Measurements from ENCODE around the gene PPP1R2.
A peak's percentile ranks its signal among the peaks of the same experiment; 100 is the strongest.

The PPP1R2 gene

GRCh38 chr3:195548987-195549386 lies 5.9 kb upstream of the PPP1R2 start:
- DNase-seq = peak in 2 of 3 donors; percentile 55 to 65

GRCh38 chr3:195548501-195548900 lies 5.4 kb upstream of the PPP1R2 start:
- Histone ChIP-seq H3K9me3 (ENCODE audit: control extremely low read depth in 1 of 5, control insufficient read depth in 4 of 5, insufficient read depth in 2 of 5, low read depth in 1 of 5, low read length in 4 of 5) (no peaks in the 10 kb centered on the region), H3K4me1 (ENCODE audit: control extremely low read depth in 1 of 4, control insufficient read depth in 4 of 4, insufficient read depth in 4 of 4, low read length in 3 of 4) (peaks cover 23 to 56% (median 49%) of the 10 kb centered on the region in 4 experiments), H3K4me3 (ENCODE audit: control insufficient read depth in 1 of 7, extremely low read depth in 1 of 7, insufficient read depth in 4 of 7, low read depth in 2 of 7, low read length in 6 of 7) (no peak overlapping the region), H3K36me3 (ENCODE audit: control insufficient read depth in 4 of 4, insufficient read depth in 4 of 4, low read length in 3 of 4) (no peaks in the 10 kb centered on the region), H3K27me3 (replicated peaks in 2 of 5; ENCODE audit: control insufficient read depth in 4 of 5, insufficient read depth in 5 of 5, low read length in 4 of 5) (peaks cover 0 to 13% (median 3%) of the 10 kb centered on the region in 5 experiments), H3K27ac (ENCODE audit: insufficient read depth in 1 of 2, low read depth in 1 of 2, low read length in 2 of 2, poor library complexity in 1 of 2, severe bottlenecking in 2 of 2) (no peak overlapping the region)
- DNase-seq = no peak
- ChIA-PET CTCF (no interaction called here), POLR2A (no interaction called here)

More at GRCh38 chr3:195548987-195549386, 5.9 kb upstream of the PPP1R2 start:
- Histone ChIP-seq H3K27ac (ENCODE audit: insufficient read depth in 1 of 2, low read depth in 1 of 2, low read length in 2 of 2, poor library complexity in 1 of 2, severe bottlenecking in 2 of 2) (no peak overlapping the region), H3K36me3 (ENCODE audit: control insufficient read depth in 4 of 4, insufficient read depth in 4 of 4, low read length in 3 of 4) (no peaks in the 10 kb centered on the region), H3K4me3 (ENCODE audit: control insufficient read depth in 1 of 7, extremely low read depth in 1 of 7, insufficient read depth in 4 of 7, low read depth in 2 of 7, low read length in 6 of 7) (no peak overlapping the region), H3K9me3 (ENCODE audit: control extremely low read depth in 1 of 5, control insufficient read depth in 4 of 5, insufficient read depth in 2 of 5, low read depth in 1 of 5, low read length in 4 of 5) (no peaks in the 10 kb centered on the region), H3K4me1 (ENCODE audit: control extremely low read depth in 1 of 4, control insufficient read depth in 4 of 4, insufficient read depth in 4 of 4, low read length in 3 of 4) (peaks cover 23 to 51% (median 45%) of the 10 kb centered on the region in 4 experiments), H3K27me3 (replicated peaks in 2 of 5; ENCODE audit: control insufficient read depth in 4 of 5, insufficient read depth in 5 of 5, low read length in 4 of 5) (peaks cover 0 to 8% (median under 1%) of the 10 kb centered on the region in 5 experiments)
- ChIA-PET POLR2A (interaction anchor here (0.6 kb wide), 1 partner anchor 65 kb away, joined by 3 read pairs; no protein-coding TSS in a partner anchor), CTCF (interaction anchor here (1.4 kb wide), 1 partner anchor 11 kb away, joined by 5 read pairs; no protein-coding TSS in a partner anchor)
- WGBS (ENCODE audit: insufficient coverage) = no CpG with 5 or more reads among the region's 2 CpGs

GRCh38 chr3:195548006-195548405 lies 4.9 kb upstream of the PPP1R2 start:
- Histone ChIP-seq H3K36me3 (ENCODE audit: control insufficient read depth in 4 of 4, insufficient read depth in 4 of 4, low read length in 3 of 4) (no peaks in the 10 kb centered on the region), H3K4me1 (ENCODE audit: control extremely low read depth in 1 of 4, control insufficient read depth in 4 of 4, insufficient read depth in 4 of 4, low read length in 3 of 4) (peaks cover 23 to 57% (median 50%) of the 10 kb centered on the region in 4 experiments), H3K4me3 (ENCODE audit: control insufficient read depth in 1 of 7, extremely low read depth in 1 of 7, insufficient read depth in 4 of 7, low read depth in 2 of 7, low read length in 6 of 7) (no peak overlapping the region), H3K9me3 (ENCODE audit: control extremely low read depth in 1 of 5, control insufficient read depth in 4 of 5, insufficient read depth in 2 of 5, low read depth in 1 of 5, low read length in 4 of 5) (no peaks in the 10 kb centered on the region), H3K27me3 (replicated peaks in 2 of 5; ENCODE audit: control insufficient read depth in 4 of 5, insufficient read depth in 5 of 5, low read length in 4 of 5) (peaks cover 0 to 13% (median 3%) of the 10 kb centered on the region in 5 experiments), H3K27ac (ENCODE audit: insufficient read depth in 1 of 2, low read depth in 1 of 2, low read length in 2 of 2, poor library complexity in 1 of 2, severe bottlenecking in 2 of 2) (no peak overlapping the region)
- no peak for DNase-seq
- 98% methylated on average over 7 of the region's 8 CpGs for WGBS (ENCODE audit: insufficient coverage)
- ChIA-PET POLR2A (no interaction called here), CTCF (no interaction called here)

GRCh38 chr3:195546130-195546560 lies 3.0 kb upstream of the PPP1R2 start:
- WGBS (ENCODE audit: insufficient coverage) = 71% methylated on average over 1 of the region's 4 CpGs
- ChIA-PET CTCF (interaction anchor here (0.8 to 1.2 kb wide), 2 partner anchors 9 to 20 kb away, joined by 3 read pairs; no protein-coding TSS in a partner anchor), POLR2A (interaction anchor here (0.7 kb wide), 1 partner anchor 10 kb away, joined by 3 read pairs; no protein-coding TSS in a partner anchor)
- Histone ChIP-seq H3K27ac (ENCODE audit: insufficient read depth in 1 of 2, low read depth in 1 of 2, low read length in 2 of 2, poor library complexity in 1 of 2, severe bottlenecking in 2 of 2) (no peak overlapping the region), H3K4me3 (ENCODE audit: control insufficient read depth in 1 of 7, extremely low read depth in 1 of 7, insufficient read depth in 4 of 7, low read depth in 2 of 7, low read length in 6 of 7) (peak overlapping the region in 2 of 7 experiments; percentile 1 to 26), H3K36me3 (ENCODE audit: control insufficient read depth in 4 of 4, insufficient read depth in 4 of 4, low read length in 3 of 4) (no peaks in the 10 kb centered on the region), H3K27me3 (replicated peaks in 2 of 5; ENCODE audit: control insufficient read depth in 4 of 5, insufficient read depth in 5 of 5, low read length in 4 of 5) (peaks cover 0 to 7% (median 3%) of the 10 kb centered on the region in 5 experiments), H3K9me3 (ENCODE audit: control extremely low read depth in 1 of 5, control insufficient read depth in 4 of 5, insufficient read depth in 2 of 5, low read depth in 1 of 5, low read length in 4 of 5) (no peaks in the 10 kb centered on the region), H3K4me1 (ENCODE audit: control extremely low read depth in 1 of 4, control insufficient read depth in 4 of 4, insufficient read depth in 4 of 4, low read length in 3 of 4) (peaks cover 29 to 70% (median 58%) of the 10 kb centered on the region in 4 experiments)
- no peak for DNase-seq

GRCh38 chr3:195544634-195545033 lies 1.5 kb upstream of the PPP1R2 start:
- Histone ChIP-seq H3K27me3 (replicated peaks in 2 of 5; ENCODE audit: control insufficient read depth in 4 of 5, insufficient read depth in 5 of 5, low read length in 4 of 5) (peaks cover 0 to 7% (median 3%) of the 10 kb centered on the region in 5 experiments), H3K36me3 (ENCODE audit: control insufficient read depth in 4 of 4, insufficient read depth in 4 of 4, low read length in 3 of 4) (peaks cover 0 to 2% (median 0%) of the 10 kb centered on the region in 4 experiments), H3K27ac (ENCODE audit: insufficient read depth in 1 of 2, low read depth in 1 of 2, low read length in 2 of 2, poor library complexity in 1 of 2, severe bottlenecking in 2 of 2) (no peak overlapping the region), H3K4me3 (ENCODE audit: control insufficient read depth in 1 of 7, extremely low read depth in 1 of 7, insufficient read depth in 4 of 7, low read depth in 2 of 7, low read length in 6 of 7) (no peak overlapping the region), H3K4me1 (ENCODE audit: control extremely low read depth in 1 of 4, control insufficient read depth in 4 of 4, insufficient read depth in 4 of 4, low read length in 3 of 4) (peaks cover 23 to 71% (median 58%) of the 10 kb centered on the region in 4 experiments), H3K9me3 (ENCODE audit: control extremely low read depth in 1 of 5, control insufficient read depth in 4 of 5, insufficient read depth in 2 of 5, low read depth in 1 of 5, low read length in 4 of 5) (no peaks in the 10 kb centered on the region)
- ChIA-PET CTCF (no interaction called here), POLR2A (no interaction called here)
- no peak for DNase-seq
- 82% methylated on average over 2 of the region's 3 CpGs for WGBS (ENCODE audit: insufficient coverage)

GRCh38 chr3:195544230-195544536 lies 1.1 kb upstream of the PPP1R2 start:
- H3K4me1 ChIP-seq (ENCODE audit: control extremely low read depth in 1 of 4, control insufficient read depth in 4 of 4, insufficient read depth in 4 of 4, low read length in 3 of 4) = peaks cover 23 to 71% (median 55%) of the 10 kb centered on the region in 4 experiments
- H3K4me3 ChIP-seq (ENCODE audit: control insufficient read depth in 1 of 7, extremely low read depth in 1 of 7, insufficient read depth in 4 of 7, low read depth in 2 of 7, low read length in 6 of 7) = peak overlapping the region in 1 of 7 experiments; percentile 91
- POLR2A ChIA-PET = no interaction called here
- CTCF ChIA-PET = no interaction called here
- H3K27ac ChIP-seq (ENCODE audit: insufficient read depth in 1 of 2, low read depth in 1 of 2, low read length in 2 of 2, poor library complexity in 1 of 2, severe bottlenecking in 2 of 2) = no peak overlapping the region
- no peaks in the 10 kb centered on the region for H3K9me3 ChIP-seq (ENCODE audit: control extremely low read depth in 1 of 5, control insufficient read depth in 4 of 5, insufficient read depth in 2 of 5, low read depth in 1 of 5, low read length in 4 of 5)
- DNase-seq = no peak
- peaks cover 0 to 7% (median 3%) of the 10 kb centered on the region in 5 experiments for H3K27me3 ChIP-seq (replicated peaks in 2 of 5; ENCODE audit: control insufficient read depth in 4 of 5, insufficient read depth in 5 of 5, low read length in 4 of 5)
- peaks cover 0 to 2% (median 0%) of the 10 kb centered on the region in 4 experiments for H3K36me3 ChIP-seq (ENCODE audit: control insufficient read depth in 4 of 4, insufficient read depth in 4 of 4, low read length in 3 of 4)
- WGBS (ENCODE audit: insufficient coverage) = 80% methylated on average over 1 of the region's 4 CpGs

- peaks cover 0 to 2% (median 0%) of the 10 kb centered on the region in 4 experiments for H3K36me3 ChIP-seq (ENCODE audit: control insufficient read depth in 4 of 4, insufficient read depth in 4 of 4, low read length in 3 of 4)
- H3K9me3 ChIP-seq (ENCODE audit: control extremely low read depth in 1 of 5, control insufficient read depth in 4 of 5, insufficient read depth in 2 of 5, low read depth in 1 of 5, low read length in 4 of 5) = no peaks in the 10 kb centered on the region
- ChIA-PET CTCF (interaction anchor here (1.3 to 2.9 kb wide), 2 partner anchors 102 to 273 kb away, joined by 3 to 11 read pairs; partner anchors contain the start of gene XXYLT1), POLR2A (interaction anchor here (0.5 to 1.2 kb wide), 5 partner anchors 12 to 391 kb away, joined by 3 to 4 read pairs (median 3); partner anchors contain the start of gene ACAP2)
- DNase-seq = peak in 2 of 3 donors; percentile 81 to 82
- 25% methylated on average over 31 of the region's 38 CpGs for WGBS (ENCODE audit: insufficient coverage)
- H3K4me3 ChIP-seq (ENCODE audit: control insufficient read depth in 1 of 7, extremely low read depth in 1 of 7, insufficient read depth in 4 of 7, low read depth in 2 of 7, low read length in 6 of 7) = peak overlapping the region; percentile 67 to 98 (median 84)
- peaks cover 23 to 66% (median 52%) of the 10 kb centered on the region in 4 experiments for H3K4me1 ChIP-seq (ENCODE audit: control extremely low read depth in 1 of 4, control insufficient read depth in 4 of 4, insufficient read depth in 4 of 4, low read length in 3 of 4)
- peak overlapping the region in 1 of 2 experiments; percentile 93 for H3K27ac ChIP-seq (ENCODE audit: insufficient read depth in 1 of 2, low read depth in 1 of 2, low read length in 2 of 2, poor library complexity in 1 of 2, severe bottlenecking in 2 of 2)
- H3K27me3 ChIP-seq (replicated peaks in 2 of 5; ENCODE audit: control insufficient read depth in 4 of 5, insufficient read depth in 5 of 5, low read length in 4 of 5) = peaks cover 0 to 7% (median 3%) of the 10 kb centered on the region in 5 experiments
Measured at GRCh38 chr3:195543500-195544229, 540 bp upstream of the PPP1R2 start.
